Spleen (tissue), 11 donors: ENCODE results near the gene BAHD1. TPM values are rescaled to one million over a fixed set of nuclear protein-coding genes. Genes with fewer than 3 reads are reported as not detected.

Source experiments
- DNase-seq: peaks from one replicate; pipeline ENCODE4 v3.0.0-alpha.2; 2020
- H3K27ac ChIP-seq, 8 donors: fragments of 200-600 bp; sonication (generic) in 7 of 8; 1 replicate in 4 of 8; 2 replicates in 4 of 8; pipeline versions ENCODE4 v1.5.0 to v1.8.0; 2016 to 2021; ENCODE audit warnings: inconsistent platforms in 4 of 8, mild to moderate bottlenecking in 4 of 8, moderate library complexity in 1 of 8
- H3K27me3 ChIP-seq, 7 donors: fragments of 200-600 bp; sonication (generic) in 6 of 7; replicated peaks in 1 of 7; 1 replicate in 4 of 7; 2 replicates in 3 of 7; pipeline versions ENCODE4 v1.5.0 to v1.8.0; 2016 to 2021; ENCODE audit warnings: inconsistent platforms in 3 of 7, mild to moderate bottlenecking in 1 of 7
- H3K36me3 ChIP-seq, 6 donors: fragments of 200-600 bp; sonication (generic) in 5 of 6; 1 replicate in 4 of 6; 2 replicates in 2 of 6; pipeline versions ENCODE4 v1.5.0 to v1.8.0; 2016 to 2021; ENCODE audit warnings: inconsistent platforms in 2 of 6
- H3K4me1 ChIP-seq, 6 donors: fragments of 200-600 bp; sonication (generic) in 5 of 6; 1 replicate in 3 of 6; 2 replicates in 3 of 6; pipeline versions ENCODE4 v1.5.0 to v1.8.0; 2016 to 2021; ENCODE audit warnings: inconsistent platforms in 3 of 6
- H3K4me3 ChIP-seq, 8 donors: fragments of 200-600 bp; sonication (generic) in 7 of 8; 1 replicate in 4 of 8; 2 replicates in 4 of 8; pipeline versions ENCODE4 v1.5.0 to v1.8.0; 2016 to 2021; ENCODE audit warnings: inconsistent platforms in 4 of 8, mild to moderate bottlenecking in 4 of 8, moderate library complexity in 2 of 8
- H3K9me3 ChIP-seq, 8 donors: fragments of 200-600 bp; sonication (generic) in 7 of 8; 1 replicate in 4 of 8; 2 replicates in 4 of 8; pipeline versions ENCODE4 v1.5.0 to v1.8.0; 2016 to 2021; ENCODE audit warnings: inconsistent platforms in 4 of 8
- POLR2A ChIP-seq, 3 donors: fragments of 450-650 bp; IDR thresholded peaks; one replicate each; pipeline ENCODE4 v1.5.1; 2017; ENCODE audit warnings: antibody characterized with exemption in 3 of 3, mild to moderate bottlenecking in 1 of 3
- POLR2AphosphoS5 ChIP-seq, 3 donors: sonication (generic); formaldehyde crosslinking; IDR thresholded peaks; one replicate each; pipeline ENCODE4 v1.5.1; 2017; ENCODE audit warnings: antibody characterized with exemption in 3 of 3
- WGBS, 5 donors: extraction: QIAGEN DNeasy Blood & Tissue Kit in 3 of 5; methylation state at CpG; one replicate each; pipeline versions ENCODE4 v1.1.5 to v1.1.7; 2013 to 2018; 5-methylcytosine and 5-hydroxymethylcytosine counted together
- intact Hi-C: fragments of 100-400 bp; cut with DNase I; formaldehyde crosslinking; loops from one replicate; pipeline ENCODE4 v1.15.0; 2023; ENCODE audit warnings: low total_unique reads
- polyA plus RNA-seq, 3 donors: library from polyadenylated mRNA; stranded (reverse); fragments of 200-250 nt; gene quantifications; one replicate each; pipeline ENCODE4 v1.2.1, GENCODE V29; 2013
- total RNA-seq, 7 donors: library from RNA; depleted of rRNA in 3 of 7; stranded (reverse); fragments of >200 nt in 3 of 7; fragmentation: NEBNext Ultra II Directional in 4 of 7; extraction: Animal tissue kit (Norgen Biotek cat#: 25700) in 4 of 7; gene quantifications; one replicate each; pipeline versions ENCODE4 v1.1.0 to v1.2.1, GENCODE V29; 2016 to 2021
- TF ChIP-seq, protein P1 (sequence below), 11 experiments: fragments of 200-600 bp in 7 of 11; fragments of 450-650 bp in 4 of 11; sonication (generic) in 4 of 11; IDR thresholded peaks in 8 of 11; conservative IDR thresholded peaks in 3 of 11; 1 replicate in 7 of 11; 2 replicates in 4 of 11; pipeline versions ENCODE4 v1.4.0 to v1.8.0; 2016 to 2021; ENCODE audit warnings: antibody characterized with exemption in 11 of 11, inconsistent platforms in 4 of 11, mild to moderate bottlenecking in 1 of 11
- donor health status: healthy with polysubstance abuse.
- donor health status: DM: no; HTN: no; CAD: no; lungs with moderate emphysema.
- donor health status: DM: no; HTN: no; CAD: no.
- donor health status: Bipolar disorder and iron deficiency.
- donor health status: healthy.
- donor health status: DM: no; HTN: no; CAD: no.
- donor health status: DM: yes; HTN: yes; CAD: no.

The BAHD1 gene
- total and polyA plus RNA-seq, 10 donors = 7.4 to 27.0 (median 20.2) TPM

DNA sequence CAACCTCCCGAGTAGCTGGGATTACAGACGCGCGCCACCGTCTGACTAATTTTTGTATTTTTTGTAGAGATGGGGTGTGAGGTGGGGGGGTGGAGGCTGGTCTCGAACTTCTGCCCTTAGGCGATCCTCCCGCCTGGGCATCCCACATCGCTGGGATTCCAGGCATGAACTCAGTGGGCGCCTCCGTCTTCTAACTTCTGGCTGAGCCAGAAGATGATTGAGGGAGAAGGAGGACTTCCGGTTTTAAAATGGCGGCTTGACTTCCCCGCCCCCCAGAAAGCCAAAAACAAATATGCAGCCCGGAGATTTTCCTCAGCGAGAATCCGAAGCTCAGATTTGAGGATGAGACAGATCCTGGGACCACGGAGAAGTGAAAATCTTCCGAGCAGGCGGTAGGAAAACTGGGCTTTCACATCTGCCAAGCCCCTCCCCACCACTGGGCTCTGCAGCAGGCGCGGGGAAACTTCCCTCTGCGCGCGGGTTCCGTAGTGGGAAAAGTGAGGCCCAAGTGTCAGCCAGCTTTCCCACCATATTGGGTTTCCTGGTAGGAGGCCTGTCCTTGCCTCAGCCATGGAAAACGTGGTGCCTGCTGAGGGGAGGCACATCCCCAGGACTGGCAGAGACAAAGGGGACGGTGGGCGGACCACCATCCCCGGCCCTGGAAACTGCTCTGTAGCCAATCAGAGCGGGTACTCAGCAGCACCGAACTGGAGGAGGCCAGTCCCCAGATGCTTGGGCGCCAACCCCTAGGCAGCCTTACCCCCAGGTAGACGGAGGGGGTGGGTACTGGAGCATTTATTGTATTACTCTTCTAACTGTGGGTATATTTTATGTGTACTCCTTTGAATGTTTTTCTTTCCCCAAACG lies 47.3 kb downstream of the BAHD1 start:
- intact Hi-C loops = no loop called here
- H3K4me1 ChIP-seq = peaks cover 0 to 4% (median 0%) of the 10 kb centered on the region in 6 donors
- WGBS, 5 donors = 86 to 92% (median 90%) methylated on average over 35 of the region's 35 CpGs
- TF ChIP-seq POLR2AphosphoS5 (IDR thresholded peaks at IDR 0.05) = no peak
- no peaks in the 10 kb centered on the region for H3K9me3 ChIP-seq
- no peak overlapping the region for H3K27ac ChIP-seq
- peaks cover 0 to 6% (median 0%) of the 10 kb centered on the region in 7 donors for H3K27me3 ChIP-seq
- H3K4me3 ChIP-seq = no peak overlapping the region
- no peaks in the 10 kb centered on the region for H3K36me3 ChIP-seq
- no peak for DNase-seq

DNA sequence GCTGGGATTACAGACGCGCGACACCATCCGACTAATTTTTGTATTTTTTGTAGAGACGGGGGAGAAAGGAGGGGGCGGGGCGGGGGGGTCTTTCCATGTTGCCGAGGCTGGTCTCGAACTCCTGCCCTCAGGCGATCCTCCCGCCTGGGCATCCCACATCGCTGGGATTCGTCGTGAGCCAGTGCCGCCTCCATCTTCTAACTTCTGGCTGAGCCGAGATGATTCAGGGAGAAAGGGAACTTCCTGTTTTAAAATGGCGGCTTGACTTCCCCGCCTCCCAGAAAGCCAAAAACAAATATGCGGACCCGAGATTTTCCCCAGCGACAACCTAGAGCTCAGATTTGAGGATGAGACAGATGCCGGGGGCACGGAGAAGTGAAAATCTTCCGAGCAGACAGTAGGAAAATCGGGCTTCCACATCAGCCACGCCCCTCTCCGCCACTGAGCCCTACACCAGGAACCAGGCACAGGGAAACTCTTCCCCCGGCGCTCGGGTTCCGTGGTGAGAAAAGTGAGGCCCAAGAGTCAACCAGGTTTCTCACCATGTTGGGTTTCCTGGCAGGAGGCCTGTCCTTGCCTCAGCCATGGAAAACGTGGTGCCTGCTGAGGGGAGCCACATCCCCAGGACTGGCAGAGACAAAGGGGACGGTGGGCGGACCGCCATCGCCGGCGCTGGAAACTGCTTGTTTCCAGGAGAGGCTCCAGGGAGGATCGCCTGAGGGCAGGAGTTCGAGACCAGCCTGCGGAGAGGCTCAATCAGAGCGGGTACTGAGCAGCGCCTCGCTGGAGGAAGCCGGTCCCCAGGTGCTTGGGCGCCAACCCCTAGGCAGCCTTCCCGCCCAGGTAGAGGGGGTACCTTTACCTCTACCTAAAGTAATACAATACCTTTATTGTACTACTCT lies 48.8 kb downstream of the BAHD1 start:
- no peak for TF ChIP-seq POLR2AphosphoS5 (IDR thresholded peaks at IDR 0.05)
- WGBS, 5 donors = 84 to 91% (median 90%) methylated on average over 46 to 47 of the region's 47 CpGs
- no peak for DNase-seq
- no peak overlapping the region for H3K27ac ChIP-seq
- H3K27me3 ChIP-seq = peaks cover 0 to 6% (median 0%) of the 10 kb centered on the region in 7 donors
- H3K36me3 ChIP-seq = no peaks in the 10 kb centered on the region
- intact Hi-C loops = no loop called here
- no peaks in the 10 kb centered on the region for H3K9me3 ChIP-seq
- H3K4me1 ChIP-seq = peaks cover 0 to 11% (median 0%) of the 10 kb centered on the region in 6 donors
- H3K4me3 ChIP-seq = no peak overlapping the region

DNA sequence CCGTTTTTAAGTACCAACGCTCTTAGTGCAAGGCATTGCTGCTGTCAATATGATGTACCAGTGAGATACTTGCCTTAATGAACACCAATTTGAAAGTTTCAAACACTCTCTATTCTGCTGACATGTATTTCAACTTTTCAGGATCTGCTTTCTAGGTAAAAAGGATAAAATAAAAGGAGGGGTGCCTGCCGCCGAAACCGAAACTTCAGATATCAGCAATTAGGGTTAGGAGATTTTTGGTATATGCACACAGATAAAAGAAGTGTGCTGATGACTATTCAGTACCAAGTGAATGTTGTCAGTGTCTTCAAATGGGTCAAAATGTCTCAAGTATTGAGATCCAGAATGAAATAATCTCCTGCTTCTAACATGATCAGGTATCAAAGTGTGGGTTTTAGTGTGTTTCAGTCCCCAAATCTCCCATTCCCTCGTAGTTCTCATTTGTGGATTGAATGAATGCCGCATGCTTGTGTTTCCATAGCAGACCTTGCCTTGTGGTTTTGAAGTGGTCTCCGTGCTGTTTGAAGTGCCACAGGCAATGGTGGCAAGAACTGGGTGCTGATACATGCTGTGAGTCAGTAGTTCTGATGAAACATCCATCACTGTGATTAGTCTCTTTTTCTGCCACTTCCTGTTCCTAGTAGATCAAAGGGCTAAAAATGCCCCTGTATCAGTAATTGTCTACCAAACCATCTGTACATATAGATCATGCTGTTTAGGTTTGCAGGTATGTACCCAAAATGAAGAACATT lies 52.5 kb downstream of the BAHD1 start:
- 72 to 81% (median 74%) methylated on average over 8 of the region's 8 CpGs for WGBS, 5 donors
- Histone ChIP-seq H3K4me1 (peaks cover 0 to 11% (median 0%) of the 10 kb centered on the region in 6 donors), H3K9me3 (no peaks in the 10 kb centered on the region), H3K36me3 (no peaks in the 10 kb centered on the region), H3K27ac (no peak overlapping the region), H3K27me3 (no peaks in the 10 kb centered on the region), H3K4me3 (no peak overlapping the region)
- intact Hi-C loops = no loop called here
- no peak for DNase-seq
- TF ChIP-seq, protein P1, sequence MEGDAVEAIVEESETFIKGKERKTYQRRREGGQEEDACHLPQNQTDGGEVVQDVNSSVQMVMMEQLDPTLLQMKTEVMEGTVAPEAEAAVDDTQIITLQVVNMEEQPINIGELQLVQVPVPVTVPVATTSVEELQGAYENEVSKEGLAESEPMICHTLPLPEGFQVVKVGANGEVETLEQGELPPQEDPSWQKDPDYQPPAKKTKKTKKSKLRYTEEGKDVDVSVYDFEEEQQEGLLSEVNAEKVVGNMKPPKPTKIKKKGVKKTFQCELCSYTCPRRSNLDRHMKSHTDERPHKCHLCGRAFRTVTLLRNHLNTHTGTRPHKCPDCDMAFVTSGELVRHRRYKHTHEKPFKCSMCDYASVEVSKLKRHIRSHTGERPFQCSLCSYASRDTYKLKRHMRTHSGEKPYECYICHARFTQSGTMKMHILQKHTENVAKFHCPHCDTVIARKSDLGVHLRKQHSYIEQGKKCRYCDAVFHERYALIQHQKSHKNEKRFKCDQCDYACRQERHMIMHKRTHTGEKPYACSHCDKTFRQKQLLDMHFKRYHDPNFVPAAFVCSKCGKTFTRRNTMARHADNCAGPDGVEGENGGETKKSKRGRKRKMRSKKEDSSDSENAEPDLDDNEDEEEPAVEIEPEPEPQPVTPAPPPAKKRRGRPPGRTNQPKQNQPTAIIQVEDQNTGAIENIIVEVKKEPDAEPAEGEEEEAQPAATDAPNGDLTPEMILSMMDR (IDR thresholded peaks at IDR 0.05 in 8 of 11, conservative IDR thresholded peaks at IDR 0.05 in 3 of 11) = no peak
- TF ChIP-seq POLR2AphosphoS5 (IDR thresholded peaks at IDR 0.05) (no peak), POLR2A (IDR thresholded peaks at IDR 0.05) (no peak)

DNA sequence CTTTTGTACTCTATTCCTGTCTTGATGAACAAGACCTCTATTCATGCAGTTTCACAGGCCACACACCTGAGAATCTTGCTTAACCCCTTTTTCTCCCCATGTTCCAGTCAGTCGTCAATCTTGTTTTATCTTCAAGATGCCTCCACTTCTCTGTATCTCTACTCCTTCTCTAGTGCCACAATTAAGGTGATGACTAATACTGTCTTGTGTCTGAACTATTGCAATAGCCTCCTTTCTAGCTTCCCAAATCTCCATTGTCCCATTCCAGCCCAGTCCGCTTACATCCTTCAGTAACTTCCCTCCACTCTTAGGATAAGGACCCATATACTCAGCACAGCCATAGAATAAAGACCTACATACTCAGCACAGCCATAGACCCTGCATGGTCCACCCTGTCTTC lies 54.8 kb downstream of the BAHD1 start:
- TF ChIP-seq POLR2A (IDR thresholded peaks at IDR 0.05) (no peak), POLR2AphosphoS5 (IDR thresholded peaks at IDR 0.05) (no peak)
- TF ChIP-seq, protein P1 (IDR thresholded peaks at IDR 0.05 in 8 of 11, conservative IDR thresholded peaks at IDR 0.05 in 3 of 11) = no peak
- 91 to 96% (median 94%) methylated on average over 2 of the region's 2 CpGs for WGBS, 5 donors
- H3K4me1 ChIP-seq = peaks cover 0 to 11% (median 0%) of the 10 kb centered on the region in 6 donors
- H3K27ac ChIP-seq = no peak overlapping the region
- no peak for DNase-seq
- H3K36me3 ChIP-seq = no peaks in the 10 kb centered on the region
- no peak overlapping the region for H3K4me3 ChIP-seq
- peaks cover 0 to 4% (median 0%) of the 10 kb centered on the region in 7 donors for H3K27me3 ChIP-seq
- no peaks in the 10 kb centered on the region for H3K9me3 ChIP-seq
- intact Hi-C loops = no loop called here
